HEK293 (cell line): Measurements from ENCODE around the gene ATOH7.
A peak's percentile ranks its signal among the peaks of the same experiment; 100 is the strongest.

Source experiments
- ATF2 ChIP-seq: fragments of 450-650 bp; formaldehyde crosslinking; IDR thresholded peaks from 2 replicates; pipeline ENCODE4 v1.5.1; 2016; ENCODE audit warnings: missing biosample characterization, missing genetic modification characterization, low read depth
- BCL6B ChIP-seq: fragments of 450-650 bp; formaldehyde crosslinking; IDR thresholded peaks from 2 replicates; pipeline ENCODE4 v1.5.1; 2017; ENCODE audit warnings: missing biosample characterization, missing genetic modification characterization
- HOXD13 ChIP-seq: sonication (generic); formaldehyde crosslinking; IDR thresholded peaks from 2 replicates; pipeline ENCODE4 v1.8.0; 2022; ENCODE audit warnings: missing genetic modification reagents, borderline replicate concordance
- IKZF3 ChIP-seq: fragments of 450-650 bp; IDR thresholded peaks from 2 replicates; pipeline ENCODE4 v1.5.0; 2018; ENCODE audit warnings: missing biosample characterization, mild to moderate bottlenecking, missing genetic modification characterization, moderate library complexity
- KLF17 ChIP-seq: fragments of 450-650 bp; formaldehyde crosslinking; IDR thresholded peaks from 2 replicates; pipeline ENCODE4 v1.5.1; 2016; ENCODE audit warnings: missing biosample characterization, missing genetic modification characterization
- MEIS1 ChIP-seq: sonication (generic); formaldehyde crosslinking; IDR thresholded peaks from 2 replicates; pipeline ENCODE4 v1.8.1; 2022; ENCODE audit warnings: missing genetic modification reagents, mild to moderate bottlenecking, borderline replicate concordance
- SP7 ChIP-seq: fragments of 450-650 bp; formaldehyde crosslinking; IDR thresholded peaks from 2 replicates; pipeline ENCODE4 v1.5.1; 2016; ENCODE audit warnings: missing biosample characterization, missing genetic modification characterization
- ZBTB11 ChIP-seq: fragments of 450-650 bp; formaldehyde crosslinking; conservative IDR thresholded peaks from 2 replicates; pipeline ENCODE4 v1.5.1; 2016; ENCODE audit warnings: low read depth, missing biosample characterization, missing genetic modification characterization
- ZBTB48 ChIP-seq: fragments of 450-650 bp; formaldehyde crosslinking; IDR thresholded peaks from 2 replicates; pipeline ENCODE4 v1.5.1; 2016; ENCODE audit warnings: missing biosample characterization, missing genetic modification characterization
- ZEB2 ChIP-seq: fragments of 450-650 bp; formaldehyde crosslinking; IDR thresholded peaks from 2 replicates; pipeline ENCODE4 v1.5.1; 2016; ENCODE audit warnings: missing biosample characterization, missing genetic modification characterization
- ZFP41 ChIP-seq: fragments of 450-650 bp; formaldehyde crosslinking; IDR thresholded peaks from 2 replicates; pipeline ENCODE4 v1.5.1; 2016; ENCODE audit warnings: missing biosample characterization, missing genetic modification characterization, borderline replicate concordance
- ZFP69B ChIP-seq: fragments of 450-650 bp; formaldehyde crosslinking; IDR thresholded peaks from 2 replicates; pipeline ENCODE4 v1.5.1; 2016; ENCODE audit warnings: missing biosample characterization, missing genetic modification characterization
- ZNF121 ChIP-seq: fragments of 450-650 bp; formaldehyde crosslinking; IDR thresholded peaks from 2 replicates; pipeline ENCODE4 v1.5.1; 2016; ENCODE audit warnings: missing biosample characterization, missing genetic modification characterization
- ZNF132 ChIP-seq: fragments of 450-650 bp; formaldehyde crosslinking; IDR thresholded peaks from 2 replicates; pipeline ENCODE4 v1.5.1; 2017; ENCODE audit warnings: missing biosample characterization, missing genetic modification characterization, borderline replicate concordance
- ZNF133 ChIP-seq: fragments of 450-650 bp; formaldehyde crosslinking; IDR thresholded peaks from 2 replicates; pipeline ENCODE4 v1.5.1; 2016; ENCODE audit warnings: missing biosample characterization, missing genetic modification characterization
- ZNF138 ChIP-seq: fragments of 450-650 bp; formaldehyde crosslinking; IDR thresholded peaks from 2 replicates; pipeline ENCODE4 v1.5.1; 2016; ENCODE audit warnings: missing biosample characterization, missing genetic modification characterization, borderline replicate concordance
- ZNF2 ChIP-seq: fragments of 450-650 bp; formaldehyde crosslinking; IDR thresholded peaks from 2 replicates; pipeline ENCODE4 v1.5.1; 2016; ENCODE audit warnings: missing biosample characterization, missing genetic modification characterization
- ZNF24 ChIP-seq: fragments of 450-650 bp; formaldehyde crosslinking; IDR thresholded peaks from 2 replicates; pipeline ENCODE4 v1.5.1; 2016; ENCODE audit warnings: missing biosample characterization, missing genetic modification characterization
- ZNF426 ChIP-seq: fragments of 450-650 bp; formaldehyde crosslinking; IDR thresholded peaks from 2 replicates; pipeline ENCODE4 v1.5.1; 2017; ENCODE audit warnings: missing biosample characterization, missing genetic modification characterization, mild to moderate bottlenecking, inconsistent platforms, moderate library complexity
- ZNF48 ChIP-seq: fragments of 450-650 bp; formaldehyde crosslinking; IDR thresholded peaks from 2 replicates; pipeline ENCODE4 v1.5.1; 2016; ENCODE audit warnings: missing biosample characterization, missing genetic modification characterization
- ZNF585B ChIP-seq: fragments of 450-650 bp; formaldehyde crosslinking; IDR thresholded peaks from 2 replicates; pipeline ENCODE4 v1.5.1; 2016; ENCODE audit warnings: missing biosample characterization, missing genetic modification characterization
- ZNF623 ChIP-seq: fragments of 450-650 bp; formaldehyde crosslinking; IDR thresholded peaks from 2 replicates; pipeline ENCODE4 v1.5.1; 2016; ENCODE audit warnings: missing biosample characterization, missing genetic modification characterization
- ZNF626 ChIP-seq: fragments of 450-650 bp; sonication (Bioruptor Pico); formaldehyde crosslinking; IDR thresholded peaks from 2 replicates; pipeline ENCODE4 v1.5.1; 2018; ENCODE audit warnings: missing biosample characterization, missing genetic modification characterization, inconsistent platforms
- ZNF639 ChIP-seq: fragments of 450-650 bp; formaldehyde crosslinking; IDR thresholded peaks from 2 replicates; pipeline ENCODE4 v1.5.1; 2016; ENCODE audit warnings: missing biosample characterization, missing genetic modification characterization
- ZNF654 ChIP-seq: fragments of 450-650 bp; formaldehyde crosslinking; IDR thresholded peaks from 2 replicates; pipeline ENCODE4 v1.5.1; 2016; ENCODE audit warnings: low read depth, missing biosample characterization, missing genetic modification characterization
- ZNF664 ChIP-seq: fragments of 450-650 bp; formaldehyde crosslinking; IDR thresholded peaks from 2 replicates; pipeline ENCODE4 v1.5.1; 2016; ENCODE audit warnings: missing biosample characterization, missing genetic modification characterization
- ZNF701 ChIP-seq: fragments of 450-650 bp; formaldehyde crosslinking; IDR thresholded peaks from 2 replicates; pipeline ENCODE4 v1.5.1; 2016; ENCODE audit warnings: missing biosample characterization, missing genetic modification characterization
- ZNF76 ChIP-seq: fragments of 450-650 bp; formaldehyde crosslinking; IDR thresholded peaks from 2 replicates; pipeline ENCODE4; 2016; ENCODE audit warnings: low read depth, missing biosample characterization, missing genetic modification characterization, borderline replicate concordance
- ZNF768 ChIP-seq: fragments of 450-650 bp; formaldehyde crosslinking; IDR thresholded peaks from 2 replicates; pipeline ENCODE4 v1.5.1; 2018; ENCODE audit warnings: missing biosample characterization, mild to moderate bottlenecking, missing genetic modification characterization
- ZNF785 ChIP-seq: fragments of 450-650 bp; formaldehyde crosslinking; IDR thresholded peaks from 2 replicates; pipeline ENCODE4 v1.5.1; 2016; ENCODE audit warnings: missing biosample characterization, missing genetic modification characterization
- TF ChIP-seq, protein P1 (sequence below): fragments of 450-650 bp; formaldehyde crosslinking; IDR thresholded peaks from 2 replicates; pipeline ENCODE4 v1.5.1; 2016; ENCODE audit warnings: missing biosample characterization, missing genetic modification characterization

The ATOH7 gene

DNA sequence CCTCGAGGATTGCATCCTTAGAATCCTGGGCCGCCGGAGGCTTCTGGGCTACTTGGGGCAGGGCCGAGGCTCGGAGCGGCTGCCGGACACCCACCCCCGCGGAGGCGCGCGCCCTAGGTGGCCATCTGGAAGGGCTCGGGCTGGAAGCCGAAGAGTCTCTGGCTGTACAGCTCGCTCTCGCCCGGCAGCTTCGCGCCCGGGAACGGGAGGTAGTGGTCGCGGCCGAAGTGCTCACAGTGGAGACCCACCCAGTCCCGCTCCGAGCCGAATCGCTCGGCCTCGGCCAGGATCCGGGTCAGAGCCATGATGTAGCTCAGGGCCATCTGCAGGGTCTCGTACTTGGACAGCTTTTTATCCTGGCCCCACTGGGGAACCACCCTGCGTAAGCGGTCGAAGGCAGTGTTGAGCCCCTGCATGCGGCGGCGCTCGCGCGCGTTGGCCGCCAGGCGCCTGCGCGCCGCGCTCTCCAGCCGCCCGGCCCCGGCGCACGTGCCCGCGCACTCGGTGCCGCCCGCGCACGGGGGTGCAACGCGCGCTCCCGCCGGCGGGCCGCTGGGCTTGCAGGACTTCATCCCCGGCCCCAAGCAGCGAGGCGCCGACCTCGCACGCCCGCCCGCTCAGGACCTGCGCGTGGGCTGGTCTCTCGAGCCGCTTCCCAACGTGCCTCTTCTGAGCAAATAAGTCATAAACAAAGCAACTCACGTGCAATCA is 652 bp downstream of the ATOH7 start (continued):
- no peak for TF ChIP-seq ZNF701 (tag by site-specific recombination)
- TF ChIP-seq ATF2 (tag by site-specific recombination): no peak
- TF ChIP-seq ZNF133: no peak
- TF ChIP-seq HOXD13 (CRISPR knock-in tag): no peak
- 0 out of 2 replicates have a peak, but pooled peaks have one; percentile 29 for TF ChIP-seq ZNF24 (tag by site-specific recombination)
- no peak for TF ChIP-seq MEIS1 (CRISPR knock-in tag)
- TF ChIP-seq, protein P1, sequence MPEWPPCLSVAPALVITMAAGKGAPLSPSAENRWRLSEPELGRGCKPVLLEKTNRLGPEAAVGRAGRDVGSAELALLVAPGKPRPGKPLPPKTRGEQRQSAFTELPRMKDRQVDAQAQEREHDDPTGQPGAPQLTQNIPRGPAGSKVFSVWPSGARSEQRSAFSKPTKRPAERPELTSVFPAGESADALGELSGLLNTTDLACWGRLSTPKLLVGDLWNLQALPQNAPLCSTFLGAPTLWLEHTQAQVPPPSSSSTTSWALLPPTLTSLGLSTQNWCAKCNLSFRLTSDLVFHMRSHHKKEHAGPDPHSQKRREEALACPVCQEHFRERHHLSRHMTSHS (tag by site-specific recombination): no peak
- TF ChIP-seq ZNF2: peak; percentile 72; the same call in 1 of the 2 replicates
- TF ChIP-seq ZNF585B (tag by site-specific recombination): no peak
- TF ChIP-seq ZBTB48: peak; percentile 57; the same call in 1 of the 2 replicates
- TF ChIP-seq KLF17 (tag by site-specific recombination): peak; percentile 45; the same call in 1 of the 2 replicates
- TF ChIP-seq BCL6B: no peak
- TF ChIP-seq ZNF426 (tag by site-specific recombination): no peak
- TF ChIP-seq ZNF626 (tag by site-specific recombination): no peak
- no peak for TF ChIP-seq IKZF3 (tag by site-specific recombination)
- peak; percentile 83 for TF ChIP-seq ZNF121
- TF ChIP-seq ZNF138: no peak
- no peak for TF ChIP-seq ZNF623 (tag by site-specific recombination)
- peak; percentile 91 for TF ChIP-seq ZFP69B (tag by site-specific recombination)
- peak; percentile 49 for TF ChIP-seq SP7 (tag by site-specific recombination)
- TF ChIP-seq ZNF48: no peak
- TF ChIP-seq ZEB2 (tag by site-specific recombination): peak; percentile 73
- no peak; the same call in 1 of the 2 replicates for TF ChIP-seq ZBTB11 (tag by site-specific recombination)
- TF ChIP-seq ZNF132 (tag by site-specific recombination): no peak
- no peak for TF ChIP-seq ZNF654 (tag by site-specific recombination)
- TF ChIP-seq ZNF768 (tag by site-specific recombination): no peak
- peak; percentile 63 for TF ChIP-seq ZNF76
- TF ChIP-seq ZNF664 (tag by site-specific recombination): no peak
- 0 out of 2 replicates have a peak, but pooled peaks have one; percentile 34 for TF ChIP-seq ZNF639 (tag by site-specific recombination)
- TF ChIP-seq ZNF785 (tag by site-specific recombination): no peak
- TF ChIP-seq ZFP41 (tag by site-specific recombination): no peak
